ENCODE results near the gene PRR33. TPM values are rescaled to one million over a fixed set of nuclear protein-coding genes. Genes with fewer than 3 reads are reported as not detected.
"Not testable (repeated sequence)": the region's sequence is repeated elsewhere in the genome, so short reads cannot be mapped to it uniquely, and the experiment has no call there.

PRR33 gene
- total RNA-seq (not detected in 2 replicates), polyA plus RNA-seq (0.29 and 0.47 TPM in 2 replicates)

GRCh38 chr11:1891831-1892115, at the start of gene PRR33:
Gene PRR33 (minus strand): TSS chr11:1891895. CDS start chr11:1890584, 1,311 bp downstream.
- no peak for DNase-seq (ENCODE audit: low spot score)
- no peaks in the 10 kb centered on the region for H3K9me3 ChIP-seq (ENCODE audit: low read depth)
- TF ChIP-seq EZH2phosphoT487 (IDR thresholded peaks at IDR 0.05; ENCODE audit: low read depth, severe bottlenecking, unreplicated experiment): no peak
- no peaks in the 10 kb centered on the region for H3K27me3 ChIP-seq
- H3K79me2 ChIP-seq: no peaks in the 10 kb centered on the region
- H2AFZ ChIP-seq: no peak within 1 kb of the TSS
- H4K20me1 ChIP-seq (ENCODE audit: insufficient read depth, poor library complexity, severe bottlenecking): no peaks in the 10 kb centered on the region
- H3K9me2 ChIP-seq (replicated peaks; ENCODE audit: insufficient read depth): no peaks in the 10 kb centered on the region
- no peak within 1 kb of the TSS for H3K27ac ChIP-seq
- no peaks in the 10 kb centered on the region for H3K4me1 ChIP-seq (ENCODE audit: insufficient read depth)
- H3K4me2 ChIP-seq: no peak within 1 kb of the TSS
- no peak within 1 kb of the TSS for H3K4me3 ChIP-seq
- WGBS (ENCODE audit: low lambda C conversion rate, missing lambda C conversion rate): no CpG with 5 or more reads among the region's 7 CpGs
- no peaks in the 10 kb centered on the region for H3K36me3 ChIP-seq (replicated peaks; ENCODE audit: insufficient read depth, low read depth)

- H3K4me2 ChIP-seq; H2AFZ ChIP-seq; H4K20me1 ChIP-seq (ENCODE audit: insufficient read depth, poor library complexity, severe bottlenecking); H3K4me3 ChIP-seq; DNase-seq (ENCODE audit: low spot score); H3K9me2 ChIP-seq (replicated peaks; ENCODE audit: insufficient read depth); H3K79me2 ChIP-seq; H3K27me3 ChIP-seq; H3K36me3 ChIP-seq (replicated peaks; ENCODE audit: insufficient read depth, low read depth); H3K9me3 ChIP-seq (ENCODE audit: low read depth): not testable (repeated sequence)
- 89% methylated on average over 1 of the region's 1 CpG for WGBS (ENCODE audit: low lambda C conversion rate, missing lambda C conversion rate)
- Histone ChIP-seq H3K27ac (peak overlapping the region; percentile 61), H3K4me1 (ENCODE audit: insufficient read depth) (peaks cover 10% of the 10 kb centered on the region)
Observed at GRCh38 chr11:1939788-1940187, 48.1 kb upstream of the PRR33 start.

- peak overlapping the region; percentile 15 for H3K4me2 ChIP-seq
- H3K79me2 ChIP-seq: no peaks in the 10 kb centered on the region
- H3K4me3 ChIP-seq: no peak overlapping the region
- TF ChIP-seq EZH2phosphoT487 (IDR thresholded peaks at IDR 0.05; ENCODE audit: low read depth, severe bottlenecking, unreplicated experiment) (no peak), EZH2 (IDR thresholded peaks at IDR 0.05; ENCODE audit: borderline replicate concordance) (no peak), CTCF (IDR thresholded peaks at IDR 0.05; ENCODE audit: poor library complexity) (no peak)
- DNase-seq (ENCODE audit: low spot score): no peak
- peaks cover 10% of the 10 kb centered on the region for H3K4me1 ChIP-seq (ENCODE audit: insufficient read depth)
- H2AFZ ChIP-seq: no peak overlapping the region
- H3K36me3 ChIP-seq (replicated peaks; ENCODE audit: insufficient read depth, low read depth): no peaks in the 10 kb centered on the region
- WGBS (ENCODE audit: low lambda C conversion rate, missing lambda C conversion rate): 52% methylated on average over 20 of the region's 23 CpGs
- H4K20me1 ChIP-seq (ENCODE audit: insufficient read depth, poor library complexity, severe bottlenecking): no peaks in the 10 kb centered on the region
- no peaks in the 10 kb centered on the region for H3K9me2 ChIP-seq (replicated peaks; ENCODE audit: insufficient read depth)
- H3K9me3 ChIP-seq (ENCODE audit: low read depth): no peaks in the 10 kb centered on the region
- peak overlapping the region; percentile 67 for H3K27ac ChIP-seq
- H3K27me3 ChIP-seq: no peaks in the 10 kb centered on the region
Observed at GRCh38 chr11:1939006-1939625, 47.4 kb upstream of the PRR33 start.

- Histone ChIP-seq H3K4me3 (no peak overlapping the region), H3K9me3 (ENCODE audit: low read depth) (no peaks in the 10 kb centered on the region), H2AFZ (no peak overlapping the region), H3K36me3 (replicated peaks; ENCODE audit: insufficient read depth, low read depth) (no peaks in the 10 kb centered on the region), H4K20me1 (ENCODE audit: insufficient read depth, poor library complexity, severe bottlenecking) (no peaks in the 10 kb centered on the region), H3K4me2 (peak overlapping the region; percentile 15), H3K4me1 (ENCODE audit: insufficient read depth) (peaks cover 10% of the 10 kb centered on the region), H3K27ac (peak overlapping the region; percentile 67), H3K79me2 (no peaks in the 10 kb centered on the region), H3K9me2 (replicated peaks; ENCODE audit: insufficient read depth) (no peaks in the 10 kb centered on the region), H3K27me3 (no peaks in the 10 kb centered on the region)
- WGBS (ENCODE audit: low lambda C conversion rate, missing lambda C conversion rate): 79% methylated on average over 26 of the region's 27 CpGs
- no peak for DNase-seq (ENCODE audit: low spot score)
- no peak for TF ChIP-seq EZH2 (IDR thresholded peaks at IDR 0.05; ENCODE audit: borderline replicate concordance)
- no peak for TF ChIP-seq CTCF (IDR thresholded peaks at IDR 0.05; ENCODE audit: poor library complexity)
Observed at GRCh38 chr11:1938343-1939005, 46.8 kb upstream of the PRR33 start.

Measured in hepatocyte (in vitro differentiated cells).